Measurements from ENCODE around the gene RNF207.

RNF207 gene

DNA sequence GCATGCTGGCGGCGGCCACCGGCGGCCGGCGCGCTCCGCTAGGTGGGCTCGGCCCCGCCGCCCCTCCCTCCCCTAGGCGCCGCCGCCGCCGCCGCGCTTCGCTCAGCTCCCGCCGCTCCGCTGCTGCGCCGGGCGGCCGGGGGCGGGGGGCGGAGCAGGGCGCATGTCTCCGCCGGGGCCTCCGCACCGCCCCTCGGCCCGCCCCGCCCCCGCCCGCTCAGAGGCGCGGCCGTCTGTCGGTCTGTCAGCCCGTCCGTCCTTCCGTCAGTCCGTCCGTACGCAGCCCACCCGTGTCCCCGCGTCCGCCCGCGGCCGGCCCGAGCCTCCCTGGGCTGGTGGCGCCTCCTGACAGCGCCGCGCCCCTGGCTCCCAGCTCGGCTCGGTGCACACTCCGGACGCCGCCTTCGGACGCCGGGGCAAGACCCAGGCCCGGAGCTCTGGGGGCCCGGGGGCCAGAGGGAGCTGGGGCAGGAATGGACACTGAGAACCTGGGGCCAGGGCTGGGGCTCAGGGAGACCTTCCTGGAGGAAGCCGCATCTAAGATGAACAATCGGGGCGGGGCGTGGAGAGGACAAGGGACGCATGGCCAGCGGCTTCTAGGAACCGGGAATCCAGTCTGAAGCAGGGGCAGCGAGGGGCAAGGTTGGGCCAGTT lies 55.2 kb downstream of the RNF207 start, which contains the start of gene GPR153:
GPR153 (minus strand) TSS at position 138 of the 654 bp plus-strand sequence. CDS start 6,193 bp downstream, outside the sequence.
- Histone ChIP-seq H4K20me1 (ENCODE audit: insufficient read depth, low read length, poor library complexity, severe bottlenecking) (no peaks in the 10 kb centered on the region), H3K4me1 (ENCODE audit: insufficient read depth, low read length, poor library complexity, severe bottlenecking) (peaks cover 3% of the 10 kb centered on the region), H3K9me3 (ENCODE audit: insufficient read depth, low read depth, low read length) (no peaks in the 10 kb centered on the region), H3K36me3 (ENCODE audit: insufficient read depth, low read length) (peaks cover 4% of the 10 kb centered on the region; the same call in 1 of the 2 replicates), H3K4me3 (ENCODE audit: low read length, poor library complexity, severe bottlenecking) (peak within 1 kb of the TSS; percentile 61), H3K4me2 (ENCODE audit: low read depth, low read length, poor library complexity, severe bottlenecking) (peak within 1 kb of the TSS; percentile 63), H2AFZ (ENCODE audit: low read length) (no peak within 1 kb of the TSS), H3K27me3 (ENCODE audit: insufficient read depth, low read length, poor library complexity, severe bottlenecking) (no peaks in the 10 kb centered on the region), H3F3A (ENCODE audit: low read depth) (no peaks in the 10 kb centered on the region), H3K79me2 (ENCODE audit: insufficient read depth, low read length) (no peaks in the 10 kb centered on the region), H3K9me2 (replicated peaks; ENCODE audit: low read depth, low read length) (no peaks in the 10 kb centered on the region), H3K9ac (ENCODE audit: low read depth, low read length, poor library complexity, severe bottlenecking) (no peak within 1 kb of the TSS)
- TF ChIP-seq, protein P1, sequence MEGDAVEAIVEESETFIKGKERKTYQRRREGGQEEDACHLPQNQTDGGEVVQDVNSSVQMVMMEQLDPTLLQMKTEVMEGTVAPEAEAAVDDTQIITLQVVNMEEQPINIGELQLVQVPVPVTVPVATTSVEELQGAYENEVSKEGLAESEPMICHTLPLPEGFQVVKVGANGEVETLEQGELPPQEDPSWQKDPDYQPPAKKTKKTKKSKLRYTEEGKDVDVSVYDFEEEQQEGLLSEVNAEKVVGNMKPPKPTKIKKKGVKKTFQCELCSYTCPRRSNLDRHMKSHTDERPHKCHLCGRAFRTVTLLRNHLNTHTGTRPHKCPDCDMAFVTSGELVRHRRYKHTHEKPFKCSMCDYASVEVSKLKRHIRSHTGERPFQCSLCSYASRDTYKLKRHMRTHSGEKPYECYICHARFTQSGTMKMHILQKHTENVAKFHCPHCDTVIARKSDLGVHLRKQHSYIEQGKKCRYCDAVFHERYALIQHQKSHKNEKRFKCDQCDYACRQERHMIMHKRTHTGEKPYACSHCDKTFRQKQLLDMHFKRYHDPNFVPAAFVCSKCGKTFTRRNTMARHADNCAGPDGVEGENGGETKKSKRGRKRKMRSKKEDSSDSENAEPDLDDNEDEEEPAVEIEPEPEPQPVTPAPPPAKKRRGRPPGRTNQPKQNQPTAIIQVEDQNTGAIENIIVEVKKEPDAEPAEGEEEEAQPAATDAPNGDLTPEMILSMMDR (conservative IDR thresholded peaks at IDR 0.05; ENCODE audit: low read length), result no peak
- no peak for TF ChIP-seq EZH2phosphoT487 (IDR thresholded peaks at IDR 0.05; ENCODE audit: borderline replicate concordance)

DNA sequence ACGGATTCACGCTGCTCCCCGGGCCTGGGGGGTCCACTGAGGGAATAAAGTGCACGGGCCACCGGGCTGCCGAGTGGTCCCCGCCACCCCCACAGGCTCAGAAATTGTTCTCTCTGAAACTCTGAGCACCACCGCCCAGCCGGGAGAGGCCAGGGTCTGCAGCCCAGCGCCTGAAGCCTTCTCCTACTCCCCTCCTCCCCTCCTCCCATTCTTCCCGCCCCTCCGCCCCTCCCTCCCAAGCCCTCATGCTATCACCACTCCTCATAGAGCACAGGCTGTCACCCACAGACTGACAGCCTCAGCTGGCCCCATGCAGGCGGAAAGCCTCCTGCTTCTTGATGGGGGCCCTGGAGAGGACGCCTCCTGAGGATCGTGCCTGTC lies 55.7 kb downstream of the RNF207 start:
- peaks cover 3% of the 10 kb centered on the region for H3K4me1 ChIP-seq (ENCODE audit: insufficient read depth, low read length, poor library complexity, severe bottlenecking)
- TF ChIP-seq EZH2phosphoT487 (IDR thresholded peaks at IDR 0.05; ENCODE audit: borderline replicate concordance), result no peak
- TF ChIP-seq, protein P1 (conservative IDR thresholded peaks at IDR 0.05; ENCODE audit: low read length), result no peak
- no peaks in the 10 kb centered on the region for H3K9me2 ChIP-seq (replicated peaks; ENCODE audit: low read depth, low read length)
- no peak overlapping the region for H2AFZ ChIP-seq (ENCODE audit: low read length)
- H4K20me1 ChIP-seq (ENCODE audit: insufficient read depth, low read length, poor library complexity, severe bottlenecking), result no peaks in the 10 kb centered on the region
- no peaks in the 10 kb centered on the region for H3K9me3 ChIP-seq (ENCODE audit: insufficient read depth, low read depth, low read length)
- peaks cover 4% of the 10 kb centered on the region; the same call in 1 of the 2 replicates for H3K36me3 ChIP-seq (ENCODE audit: insufficient read depth, low read length)
- no peaks in the 10 kb centered on the region for H3K79me2 ChIP-seq (ENCODE audit: insufficient read depth, low read length)
- no peaks in the 10 kb centered on the region for H3K27me3 ChIP-seq (ENCODE audit: insufficient read depth, low read length, poor library complexity, severe bottlenecking)
- H3K4me3 ChIP-seq (ENCODE audit: low read length, poor library complexity, severe bottlenecking), result no peak overlapping the region
- no peaks in the 10 kb centered on the region for H3F3A ChIP-seq (ENCODE audit: low read depth)
- no peak overlapping the region for H3K9ac ChIP-seq (ENCODE audit: low read depth, low read length, poor library complexity, severe bottlenecking)
- H3K4me2 ChIP-seq (ENCODE audit: low read depth, low read length, poor library complexity, severe bottlenecking), result no peak overlapping the region

DNA sequence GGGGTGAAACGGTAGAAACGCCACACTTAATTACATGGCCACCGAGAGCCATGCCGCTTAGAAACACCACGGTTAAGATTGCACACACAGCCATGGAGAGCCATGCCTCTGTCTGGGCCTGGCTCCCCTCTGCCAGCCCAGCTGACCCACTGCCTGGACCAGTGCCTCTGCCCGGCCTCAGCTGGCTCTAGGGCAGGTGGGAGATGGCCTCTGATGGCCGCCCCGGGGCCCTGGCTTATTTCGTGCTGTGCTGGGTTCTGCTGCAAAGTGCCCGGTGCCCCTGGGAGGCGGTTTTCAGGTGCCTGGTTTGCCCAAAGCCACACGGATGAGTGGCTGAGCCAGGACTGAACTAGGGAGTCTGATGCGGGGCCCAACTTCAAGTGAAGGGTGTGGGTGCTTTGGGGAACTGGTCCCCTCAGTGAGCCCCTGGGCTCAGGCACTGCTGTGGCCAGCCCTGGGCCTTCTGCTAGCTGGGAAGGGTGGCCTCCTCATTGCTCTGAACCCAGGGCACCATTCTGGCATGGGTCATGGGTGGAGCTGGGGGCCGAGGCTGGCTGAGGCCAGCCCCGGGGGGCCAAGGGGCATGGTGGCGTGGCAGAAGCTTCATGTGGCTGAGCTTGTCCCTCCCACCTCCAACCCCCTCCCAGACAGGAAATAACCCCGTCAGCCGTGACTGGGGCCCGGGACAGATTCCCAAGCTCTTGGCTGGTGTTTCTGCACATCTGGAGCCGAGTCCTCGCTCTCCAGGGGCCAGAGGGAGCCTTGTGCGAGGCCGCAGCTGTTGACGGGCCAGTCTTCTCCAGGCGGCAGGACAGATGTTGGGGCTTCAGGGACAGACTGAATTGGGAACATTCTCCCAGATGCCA lies 56.9 kb downstream of the RNF207 start:
- Histone ChIP-seq H4K20me1 (ENCODE audit: insufficient read depth, low read length, poor library complexity, severe bottlenecking) (no peaks in the 10 kb centered on the region), H3K4me3 (ENCODE audit: low read length, poor library complexity, severe bottlenecking) (no peak overlapping the region), H3K27me3 (ENCODE audit: insufficient read depth, low read length, poor library complexity, severe bottlenecking) (no peaks in the 10 kb centered on the region), H2AFZ (ENCODE audit: low read length) (no peak overlapping the region), H3K4me1 (ENCODE audit: insufficient read depth, low read length, poor library complexity, severe bottlenecking) (peaks cover 3% of the 10 kb centered on the region), H3K9me3 (ENCODE audit: insufficient read depth, low read depth, low read length) (no peaks in the 10 kb centered on the region), H3K79me2 (ENCODE audit: insufficient read depth, low read length) (no peaks in the 10 kb centered on the region), H3K36me3 (ENCODE audit: insufficient read depth, low read length) (peaks cover 4% of the 10 kb centered on the region; the same call in 1 of the 2 replicates), H3F3A (ENCODE audit: low read depth) (no peaks in the 10 kb centered on the region), H3K9ac (ENCODE audit: low read depth, low read length, poor library complexity, severe bottlenecking) (no peak overlapping the region), H3K4me2 (ENCODE audit: low read depth, low read length, poor library complexity, severe bottlenecking) (no peak overlapping the region), H3K9me2 (replicated peaks; ENCODE audit: low read depth, low read length) (no peaks in the 10 kb centered on the region)
- TF ChIP-seq, protein P1 (conservative IDR thresholded peaks at IDR 0.05; ENCODE audit: low read length), result no peak
- no peak for TF ChIP-seq EZH2phosphoT487 (IDR thresholded peaks at IDR 0.05; ENCODE audit: borderline replicate concordance)

Data from Loucy (cell line).